ENCODE measurements around the gene NLGN1.
A peak's percentile ranks its signal among the peaks of the same experiment; 100 is the strongest.

The NLGN1 gene

GRCh38 chr3:173739726-173740125 lies 342.2 kb downstream of the NLGN1 start:
- TF ChIP-seq SNAI2 (CRISPR knock-in tag; IDR thresholded peaks at IDR 0.05), result no peak
- TF ChIP-seq OSR1 (CRISPR knock-in tag; IDR thresholded peaks at IDR 0.05), result no peak
- no peak for TF ChIP-seq RARB (CRISPR knock-in tag; IDR thresholded peaks at IDR 0.05)
- no peak for TF ChIP-seq PPARA (CRISPR knock-in tag; IDR thresholded peaks at IDR 0.05; ENCODE audit: borderline replicate concordance)
- no peak for TF ChIP-seq TSHZ2 (CRISPR knock-in tag; IDR thresholded peaks at IDR 0.05)
- TF ChIP-seq ZC3H10 (CRISPR knock-in tag; IDR thresholded peaks at IDR 0.05), result no peak
- TF ChIP-seq CREB5 (CRISPR knock-in tag; IDR thresholded peaks at IDR 0.05; ENCODE audit: low read depth), result no peak
- no peak for TF ChIP-seq CSRNP3 (CRISPR knock-in tag; IDR thresholded peaks at IDR 0.05)
- TF ChIP-seq POU6F1 (CRISPR knock-in tag; IDR thresholded peaks at IDR 0.05; ENCODE audit: borderline replicate concordance, low read depth), result no peak
- no peak for TF ChIP-seq BACH2 (CRISPR knock-in tag; IDR thresholded peaks at IDR 0.05; ENCODE audit: borderline replicate concordance)
- no peak for TF ChIP-seq ZNF70 (CRISPR knock-in tag; IDR thresholded peaks at IDR 0.05)
- TF ChIP-seq ZFP3 (CRISPR knock-in tag; IDR thresholded peaks at IDR 0.05), result no peak
- TF ChIP-seq ISL1 (CRISPR knock-in tag; IDR thresholded peaks at IDR 0.05), result no peak
- no peak for TF ChIP-seq GLIS3 (CRISPR knock-in tag; IDR thresholded peaks at IDR 0.05)
- TF ChIP-seq CSDC2 (CRISPR knock-in tag; IDR thresholded peaks at IDR 0.05), result no peak
- TF ChIP-seq ESRRG (CRISPR knock-in tag; IDR thresholded peaks at IDR 0.05), result no peak
- TF ChIP-seq ARNTL (CRISPR knock-in tag; IDR thresholded peaks at IDR 0.05; ENCODE audit: borderline replicate concordance, low read depth), result no peak
- TF ChIP-seq ZNF565 (CRISPR knock-in tag; conservative IDR thresholded peaks at IDR 0.05; ENCODE audit: low read depth), result no peak
- TF ChIP-seq TCF4 (CRISPR knock-in tag; IDR thresholded peaks at IDR 0.05; ENCODE audit: borderline replicate concordance), result no peak
- TF ChIP-seq TOX (CRISPR knock-in tag; IDR thresholded peaks at IDR 0.05; ENCODE audit: borderline replicate concordance), result no peak

GRCh38 chr3:173742491-173742890 lies 344.9 kb downstream of the NLGN1 start:
- TF ChIP-seq RARB (CRISPR knock-in tag; IDR thresholded peaks at IDR 0.05) (no peak), ZNF70 (CRISPR knock-in tag; IDR thresholded peaks at IDR 0.05) (no peak), BACH2 (CRISPR knock-in tag; IDR thresholded peaks at IDR 0.05; ENCODE audit: borderline replicate concordance) (no peak), ZFP30 (CRISPR knock-in tag; IDR thresholded peaks at IDR 0.05) (no peak)
- ATAC-seq, result no peak

More at GRCh38 chr3:173739726-173740125, 342.2 kb downstream of the NLGN1 start:
- ATAC-seq, result no peak

- ATAC-seq, result peak; percentile 71
- TF ChIP-seq ZNF565 (CRISPR knock-in tag; conservative IDR thresholded peaks at IDR 0.05; ENCODE audit: low read depth), result no peak
- TF ChIP-seq ESRRG (CRISPR knock-in tag; IDR thresholded peaks at IDR 0.05), result no peak
- no peak for TF ChIP-seq GLIS3 (CRISPR knock-in tag; IDR thresholded peaks at IDR 0.05)
- no peak for TF ChIP-seq SNAI2 (CRISPR knock-in tag; IDR thresholded peaks at IDR 0.05)
- TF ChIP-seq ZNF70 (CRISPR knock-in tag; IDR thresholded peaks at IDR 0.05), result no peak
- no peak for TF ChIP-seq POU6F1 (CRISPR knock-in tag; IDR thresholded peaks at IDR 0.05; ENCODE audit: borderline replicate concordance, low read depth)
- TF ChIP-seq ARNTL (CRISPR knock-in tag; IDR thresholded peaks at IDR 0.05; ENCODE audit: borderline replicate concordance, low read depth), result no peak
- TF ChIP-seq TOX (CRISPR knock-in tag; IDR thresholded peaks at IDR 0.05; ENCODE audit: borderline replicate concordance), result no peak
- TF ChIP-seq CSRNP3 (CRISPR knock-in tag; IDR thresholded peaks at IDR 0.05), result no peak
- TF ChIP-seq PATZ1 (CRISPR knock-in tag; IDR thresholded peaks at IDR 0.05; ENCODE audit: borderline replicate concordance), result no peak
- no peak for TF ChIP-seq ZC3H10 (CRISPR knock-in tag; IDR thresholded peaks at IDR 0.05)
- TF ChIP-seq ZFP3 (CRISPR knock-in tag; IDR thresholded peaks at IDR 0.05), result no peak
- TF ChIP-seq ZFP30 (CRISPR knock-in tag; IDR thresholded peaks at IDR 0.05), result no peak
- TF ChIP-seq TCF4 (CRISPR knock-in tag; IDR thresholded peaks at IDR 0.05; ENCODE audit: borderline replicate concordance), result no peak
- no peak for TF ChIP-seq RARB (CRISPR knock-in tag; IDR thresholded peaks at IDR 0.05)
- no peak for TF ChIP-seq OSR1 (CRISPR knock-in tag; IDR thresholded peaks at IDR 0.05)
These were observed 345.6 kb downstream of the NLGN1 start for GRCh38 chr3:173743111-173743510.

Data from SK-N-SH treated with all-trans-retinoic acid at 6 μM for 48 hours (cell line).